Cardiac fibroblast (primary cell): ENCODE data around the gene C6orf62.
A peak's percentile ranks its signal among the peaks of the same experiment; 100 is the strongest.
"Not testable (repeated sequence)": the region's sequence is repeated elsewhere in the genome, so short reads cannot be mapped to it uniquely, and the experiment has no call there.

ENCODE experiments used
- DNase-seq, 2 donors: peaks; one replicate each; pipeline versions ENCODE4 v3.0.0 to v3.0.0-alpha.2; 2010; ENCODE audit warnings: low read depth in 2 of 2
- H3K4me3 ChIP-seq, 2 donors: replicated peaks in 1 of 2; 1 replicate in 1 of 2; 2 replicates in 1 of 2; pipeline ENCODE4 v1.5.1; 2011; ENCODE audit warnings: low read depth in 2 of 2, low read length in 2 of 2, mild to moderate bottlenecking in 2 of 2, moderate library complexity in 1 of 2
- TF ChIP-seq, protein P1 (sequence below): IDR thresholded peaks from one replicate; pipeline ENCODE4 v1.5.1; 2011; ENCODE audit warnings: low read depth, mild to moderate bottlenecking, low read length, inconsistent platforms

The C6orf62 gene

GRCh38 chr6:24752917-24753492 is 34.1 kb upstream of the C6orf62 start:
- TF ChIP-seq, protein P1, sequence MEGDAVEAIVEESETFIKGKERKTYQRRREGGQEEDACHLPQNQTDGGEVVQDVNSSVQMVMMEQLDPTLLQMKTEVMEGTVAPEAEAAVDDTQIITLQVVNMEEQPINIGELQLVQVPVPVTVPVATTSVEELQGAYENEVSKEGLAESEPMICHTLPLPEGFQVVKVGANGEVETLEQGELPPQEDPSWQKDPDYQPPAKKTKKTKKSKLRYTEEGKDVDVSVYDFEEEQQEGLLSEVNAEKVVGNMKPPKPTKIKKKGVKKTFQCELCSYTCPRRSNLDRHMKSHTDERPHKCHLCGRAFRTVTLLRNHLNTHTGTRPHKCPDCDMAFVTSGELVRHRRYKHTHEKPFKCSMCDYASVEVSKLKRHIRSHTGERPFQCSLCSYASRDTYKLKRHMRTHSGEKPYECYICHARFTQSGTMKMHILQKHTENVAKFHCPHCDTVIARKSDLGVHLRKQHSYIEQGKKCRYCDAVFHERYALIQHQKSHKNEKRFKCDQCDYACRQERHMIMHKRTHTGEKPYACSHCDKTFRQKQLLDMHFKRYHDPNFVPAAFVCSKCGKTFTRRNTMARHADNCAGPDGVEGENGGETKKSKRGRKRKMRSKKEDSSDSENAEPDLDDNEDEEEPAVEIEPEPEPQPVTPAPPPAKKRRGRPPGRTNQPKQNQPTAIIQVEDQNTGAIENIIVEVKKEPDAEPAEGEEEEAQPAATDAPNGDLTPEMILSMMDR = no peak
- DNase-seq = peak in 1 of 2 donors; percentile 25
- no peak overlapping the region for H3K4me3 ChIP-seq

- no peak for DNase-seq
- TF ChIP-seq, protein P1 = no peak
These were observed 33.5 kb upstream of the C6orf62 start for GRCh38 chr6:24752503-24752902.

DNA sequence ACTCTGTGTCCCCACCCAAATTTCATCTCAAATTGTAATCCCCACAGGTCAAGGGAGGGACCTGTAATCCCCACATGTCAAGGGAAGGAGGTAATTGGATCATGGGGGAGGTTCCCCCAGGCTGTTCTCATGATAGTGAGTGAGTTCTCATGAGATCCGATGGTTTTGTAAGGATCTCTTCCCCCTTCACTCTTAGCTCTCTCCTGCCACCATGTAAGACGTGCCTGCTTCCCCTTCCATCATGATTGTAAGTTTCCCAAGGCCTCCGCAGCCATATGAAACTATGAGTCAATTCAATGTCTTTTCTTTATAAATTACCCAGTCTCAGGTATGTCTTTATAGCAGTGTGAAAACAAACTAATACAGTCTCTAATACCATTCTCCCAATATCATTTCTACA is 31.9 kb upstream of the C6orf62 start:
- H3K4me3 ChIP-seq, DNase-seq: not testable (repeated sequence)

More at GRCh38 chr6:24752503-24752902, 33.5 kb upstream of the C6orf62 start:
- H3K4me3 ChIP-seq = no peak overlapping the region

- TF ChIP-seq, protein P1 = no peak
- H3K4me3 ChIP-seq = no peak overlapping the region
- no peak for DNase-seq
These were observed 30.3 kb upstream of the C6orf62 start for GRCh38 chr6:24749297-24749696.

DNA sequence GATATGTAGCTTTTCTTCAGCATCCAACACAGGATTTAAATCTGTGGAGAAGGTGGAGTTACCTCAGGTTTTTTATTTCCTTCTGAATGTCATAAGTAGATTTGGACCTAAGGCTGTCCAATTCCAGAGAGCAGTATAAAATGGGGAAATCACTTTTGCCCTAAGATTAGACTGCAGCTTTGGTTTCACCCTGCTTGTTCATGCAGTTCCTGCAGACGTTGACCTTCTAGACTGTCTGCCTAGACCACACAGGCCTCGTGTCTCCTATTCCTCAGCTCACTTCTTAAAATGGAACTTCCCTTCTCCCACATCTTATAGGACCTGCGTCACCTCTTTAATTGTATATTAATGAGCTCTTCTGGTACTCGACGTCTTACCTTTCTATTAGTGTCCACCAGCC is 26.0 kb upstream of the C6orf62 start:
- no peak for DNase-seq

DNA sequence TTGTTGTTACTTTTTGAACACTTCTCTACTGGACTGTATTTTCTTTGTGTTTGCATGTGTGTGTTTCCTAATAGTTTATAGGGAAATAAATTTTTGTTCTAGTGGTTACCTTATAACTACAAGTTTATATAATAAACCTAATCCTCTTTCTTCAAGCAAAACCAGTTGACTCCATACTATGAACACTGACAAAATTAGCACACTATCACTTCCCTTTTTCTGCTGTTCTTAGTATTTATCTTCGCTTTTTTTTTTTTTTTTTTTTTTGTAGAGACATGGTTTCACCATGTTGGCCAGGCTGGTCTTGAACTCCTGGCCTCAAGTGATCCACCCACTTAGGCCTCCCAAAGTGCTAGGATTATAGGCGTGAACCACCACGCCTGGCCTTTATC is 25.0 kb upstream of the C6orf62 start:
- TF ChIP-seq, protein P1 = no peak
- H3K4me3 ChIP-seq = no peak overlapping the region
- DNase-seq = no peak

More for the DNA sequence above, 26.0 kb upstream of the C6orf62 start:
- TF ChIP-seq, protein P1 = no peak
- H3K4me3 ChIP-seq = no peak overlapping the region

GRCh38 chr6:24743265-24743943 is 24.4 kb upstream of the C6orf62 start:
- H3K4me3 ChIP-seq = peak overlapping the region in 1 of 2 donors; percentile 0
- TF ChIP-seq, protein P1 = no peak
- DNase-seq = peak; percentile 97 to 99
